GM23338 (cell line): Measurements from ENCODE around the gene GNA12. TPM values are rescaled to one million over a fixed set of nuclear protein-coding genes. Genes with fewer than 3 reads are reported as not detected.

Experiments
- ATAC-seq: fragments of 200-7000 bp; cut with Tn5 transposase; 3 replicates; pipeline ENCODE4 v1.9.1; 2020
- DNase-seq: peaks from one replicate; pipeline ENCODE4 v3.0.0-alpha.2; 2015; ENCODE audit warnings: low spot score
- H2AFZ ChIP-seq: fragments of 200-600 bp; sonication (generic); 2 replicates; pipeline ENCODE4 v1.8.0; 2016; ENCODE audit warnings: antibody characterized with exemption, mild to moderate bottlenecking, moderate library complexity
- H3F3A ChIP-seq: fragments of 200-600 bp; sonication (generic); replicated peaks from 2 replicates; pipeline ENCODE4 v1.8.0; 2017; ENCODE audit warnings: antibody characterized with exemption, mixed run types, low read depth
- H3K27ac ChIP-seq: fragments of 200-600 bp; sonication (generic); 2 replicates; pipeline ENCODE4 v1.6.1; 2016; ENCODE audit warnings: low read depth
- H3K27me3 ChIP-seq: fragments of 200-600 bp; sonication (generic); 2 replicates; pipeline ENCODE4 v1.8.0; 2016; ENCODE audit warnings: mild to moderate bottlenecking, mixed run types, moderate library complexity; ENCODE audit not compliant: insufficient read depth
- H3K36me3 ChIP-seq: fragments of 200-600 bp; sonication (generic); 2 replicates; pipeline ENCODE4 v1.8.0; 2016; ENCODE audit warnings: mild to moderate bottlenecking; ENCODE audit not compliant: insufficient read depth
- H3K4me1 ChIP-seq: fragments of 200-600 bp; sonication (generic); 2 replicates; pipeline ENCODE4 v1.8.0; 2016; ENCODE audit warnings: mild to moderate bottlenecking, moderate library complexity; ENCODE audit not compliant: insufficient read depth
- H3K4me2 ChIP-seq: fragments of 200-600 bp; sonication (generic); 2 replicates; pipeline ENCODE4 v1.7.1; 2017; ENCODE audit warnings: mixed run types
- H3K4me3 ChIP-seq: fragments of 200-600 bp; sonication (generic); 2 replicates; pipeline ENCODE4 v1.6.1; 2016; ENCODE audit warnings: mixed run types
- H3K79me2 ChIP-seq: fragments of 200-600 bp; sonication (generic); replicated peaks from 2 replicates; pipeline ENCODE4 v1.8.0; 2017; ENCODE audit warnings: mild to moderate bottlenecking; ENCODE audit not compliant: insufficient read depth
- H3K9me2 ChIP-seq: fragments of 200-600 bp; sonication (generic); 2 replicates; pipeline ENCODE4 v1.8.0; 2017; ENCODE audit not compliant: insufficient read depth
- H4K20me1 ChIP-seq: fragments of 200-600 bp; sonication (generic); replicated peaks from 2 replicates; pipeline ENCODE4 v1.8.0; 2017; ENCODE audit warnings: mild to moderate bottlenecking; ENCODE audit not compliant: insufficient read depth
- H3K27ac Mint-ChIP-seq: 2 replicates; pipeline ENCODE4 v1.8.0; 2020; ENCODE audit warnings: inconsistent platforms, mild to moderate bottlenecking, moderate library complexity, mixed read lengths
- H3K27me3 Mint-ChIP-seq: 3 replicates; pipeline ENCODE4 v1.8.0; 2022; ENCODE audit warnings: low read depth, mild to moderate bottlenecking, moderate library complexity, mixed read lengths, inconsistent platforms; ENCODE audit not compliant: insufficient read depth, poor library complexity
- H3K36me3 Mint-ChIP-seq: 3 replicates; pipeline ENCODE4 v1.8.0; 2021; ENCODE audit warnings: low read depth, mild to moderate bottlenecking, inconsistent platforms, moderate library complexity, mixed read lengths
- H3K4me1 Mint-ChIP-seq: 3 replicates; pipeline ENCODE4 v1.8.0; 2020; ENCODE audit warnings: mild to moderate bottlenecking, inconsistent platforms, mixed read lengths
- H3K4me3 Mint-ChIP-seq: 3 replicates; pipeline ENCODE4 v1.8.0; 2021; ENCODE audit warnings: moderate library complexity, mild to moderate bottlenecking, inconsistent platforms, mixed read lengths
- H3K9me3 Mint-ChIP-seq: 3 replicates; pipeline ENCODE4 v1.8.0; 2020; ENCODE audit warnings: moderate library complexity, mild to moderate bottlenecking, inconsistent platforms, mixed read lengths
- CREB1 ChIP-seq: fragments of 250-450 bp; sonication (Bioruptor Pico); IDR thresholded peaks from 2 replicates; pipeline ENCODE4 v1.5.0; 2020; ENCODE audit warnings: low read depth, mild to moderate bottlenecking, moderate library complexity
- POLR2AphosphoS5 ChIP-seq: IDR thresholded peaks from 2 replicates; pipeline ENCODE4 v1.6.1; 2016; ENCODE audit warnings: antibody characterized with exemption, low read depth
- STAT1 ChIP-seq: IDR thresholded peaks from one replicate; pipeline ENCODE4 v1.6.1; 2016; ENCODE audit warnings: antibody characterized with exemption; ENCODE audit not compliant: unreplicated experiment
- polyA plus RNA-seq: library from polyadenylated mRNA; unstranded; fragments of >200 nt; fragmentation: Nextera tagmentation; extraction: Ambion mirVana; gene quantifications from 2 replicates; pipeline ENCODE4 v1.2.1, GENCODE V29; 2016
- total RNA-seq: library from RNA; depleted of rRNA; stranded (reverse); fragments of >200 nt; shearing (Covaris generic); gene quantifications from 2 replicates; pipeline ENCODE4 v1.2.3, GENCODE V29; 2014
- TF ChIP-seq, protein P1 (sequence below): IDR thresholded peaks from 2 replicates; pipeline ENCODE4 v1.6.1; 2016; ENCODE audit warnings: antibody characterized with exemption
- TF ChIP-seq, protein P2 (sequence below): fragments of 250-450 bp; sonication (Bioruptor Pico); IDR thresholded peaks from 2 replicates; pipeline ENCODE4 v1.5.0; 2020; ENCODE audit warnings: mild to moderate bottlenecking, moderate library complexity

GNA12 gene
- total and polyA plus RNA-seq, 2 experiments from 2014 or later = 24.0 to 87.7 TPM

DNA sequence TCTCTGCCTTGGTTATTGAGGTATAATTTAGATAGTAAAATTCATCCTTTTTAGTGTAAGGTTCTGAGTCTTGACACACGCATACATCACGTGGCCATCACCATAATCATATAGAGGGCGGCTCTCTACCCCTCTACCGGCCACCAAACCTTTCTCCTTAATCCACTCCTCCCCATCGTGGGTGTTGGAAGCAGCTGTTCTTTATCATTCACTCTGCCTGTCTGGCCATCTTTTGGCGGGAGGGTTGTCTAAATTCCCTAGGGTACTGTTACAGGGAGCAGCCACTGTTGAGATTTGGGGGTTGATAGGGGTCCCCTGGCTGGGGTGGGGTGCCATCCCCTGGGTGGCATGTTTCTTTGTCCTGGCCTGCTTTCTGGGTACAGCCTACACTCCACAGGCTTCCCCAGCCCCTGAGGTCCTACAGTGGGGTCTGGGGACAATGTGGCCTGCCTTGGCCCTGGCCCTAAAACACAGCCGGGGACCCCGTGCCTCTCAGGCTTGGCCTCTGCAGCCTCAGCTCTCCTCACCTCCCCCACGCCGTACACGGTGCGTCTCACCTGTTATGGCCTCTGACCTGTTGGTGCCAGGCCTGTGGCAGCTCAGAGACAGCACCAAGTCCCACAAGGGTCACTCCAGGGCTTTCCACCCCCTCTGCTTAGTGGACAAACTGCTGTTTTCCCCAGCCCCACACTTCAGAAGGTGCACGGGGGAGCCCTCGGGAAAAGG, 138.6 kb downstream of the GNA12 start:
- H3K4me3 Mint-ChIP-seq = no peak overlapping the region

More for the DNA sequence above, 138.6 kb downstream of the GNA12 start:
- H3K27ac ChIP-seq = no peak overlapping the region
- H3K27me3 ChIP-seq = no peaks in the 10 kb centered on the region
- Mint-ChIP-seq H3K27me3 (peaks cover 12% of the 10 kb centered on the region), H3K4me1 (peaks cover 14% of the 10 kb centered on the region), H3K36me3 (no peaks in the 10 kb centered on the region), H3K27ac (no peak overlapping the region), H3K9me3 (0 out of 3 replicates have a peak, but pooled peaks cover 2% of the 10 kb centered on the region)
- H2AFZ ChIP-seq = no peak overlapping the region
- no peaks in the 10 kb centered on the region for H3K36me3 ChIP-seq
- DNase-seq (no peak), ATAC-seq (no peak)
- H3K4me1 ChIP-seq = no peaks in the 10 kb centered on the region
- no peaks in the 10 kb centered on the region for H3K9me2 ChIP-seq
- H3F3A ChIP-seq = no peaks in the 10 kb centered on the region
- no peaks in the 10 kb centered on the region for H3K79me2 ChIP-seq
- TF ChIP-seq STAT1 (no peak), POLR2AphosphoS5 (no peak), CREB1 (no peak)
- TF ChIP-seq, protein P1, sequence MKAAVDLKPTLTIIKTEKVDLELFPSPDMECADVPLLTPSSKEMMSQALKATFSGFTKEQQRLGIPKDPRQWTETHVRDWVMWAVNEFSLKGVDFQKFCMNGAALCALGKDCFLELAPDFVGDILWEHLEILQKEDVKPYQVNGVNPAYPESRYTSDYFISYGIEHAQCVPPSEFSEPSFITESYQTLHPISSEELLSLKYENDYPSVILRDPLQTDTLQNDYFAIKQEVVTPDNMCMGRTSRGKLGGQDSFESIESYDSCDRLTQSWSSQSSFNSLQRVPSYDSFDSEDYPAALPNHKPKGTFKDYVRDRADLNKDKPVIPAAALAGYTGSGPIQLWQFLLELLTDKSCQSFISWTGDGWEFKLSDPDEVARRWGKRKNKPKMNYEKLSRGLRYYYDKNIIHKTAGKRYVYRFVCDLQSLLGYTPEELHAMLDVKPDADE = no peak
- TF ChIP-seq, protein P2, sequence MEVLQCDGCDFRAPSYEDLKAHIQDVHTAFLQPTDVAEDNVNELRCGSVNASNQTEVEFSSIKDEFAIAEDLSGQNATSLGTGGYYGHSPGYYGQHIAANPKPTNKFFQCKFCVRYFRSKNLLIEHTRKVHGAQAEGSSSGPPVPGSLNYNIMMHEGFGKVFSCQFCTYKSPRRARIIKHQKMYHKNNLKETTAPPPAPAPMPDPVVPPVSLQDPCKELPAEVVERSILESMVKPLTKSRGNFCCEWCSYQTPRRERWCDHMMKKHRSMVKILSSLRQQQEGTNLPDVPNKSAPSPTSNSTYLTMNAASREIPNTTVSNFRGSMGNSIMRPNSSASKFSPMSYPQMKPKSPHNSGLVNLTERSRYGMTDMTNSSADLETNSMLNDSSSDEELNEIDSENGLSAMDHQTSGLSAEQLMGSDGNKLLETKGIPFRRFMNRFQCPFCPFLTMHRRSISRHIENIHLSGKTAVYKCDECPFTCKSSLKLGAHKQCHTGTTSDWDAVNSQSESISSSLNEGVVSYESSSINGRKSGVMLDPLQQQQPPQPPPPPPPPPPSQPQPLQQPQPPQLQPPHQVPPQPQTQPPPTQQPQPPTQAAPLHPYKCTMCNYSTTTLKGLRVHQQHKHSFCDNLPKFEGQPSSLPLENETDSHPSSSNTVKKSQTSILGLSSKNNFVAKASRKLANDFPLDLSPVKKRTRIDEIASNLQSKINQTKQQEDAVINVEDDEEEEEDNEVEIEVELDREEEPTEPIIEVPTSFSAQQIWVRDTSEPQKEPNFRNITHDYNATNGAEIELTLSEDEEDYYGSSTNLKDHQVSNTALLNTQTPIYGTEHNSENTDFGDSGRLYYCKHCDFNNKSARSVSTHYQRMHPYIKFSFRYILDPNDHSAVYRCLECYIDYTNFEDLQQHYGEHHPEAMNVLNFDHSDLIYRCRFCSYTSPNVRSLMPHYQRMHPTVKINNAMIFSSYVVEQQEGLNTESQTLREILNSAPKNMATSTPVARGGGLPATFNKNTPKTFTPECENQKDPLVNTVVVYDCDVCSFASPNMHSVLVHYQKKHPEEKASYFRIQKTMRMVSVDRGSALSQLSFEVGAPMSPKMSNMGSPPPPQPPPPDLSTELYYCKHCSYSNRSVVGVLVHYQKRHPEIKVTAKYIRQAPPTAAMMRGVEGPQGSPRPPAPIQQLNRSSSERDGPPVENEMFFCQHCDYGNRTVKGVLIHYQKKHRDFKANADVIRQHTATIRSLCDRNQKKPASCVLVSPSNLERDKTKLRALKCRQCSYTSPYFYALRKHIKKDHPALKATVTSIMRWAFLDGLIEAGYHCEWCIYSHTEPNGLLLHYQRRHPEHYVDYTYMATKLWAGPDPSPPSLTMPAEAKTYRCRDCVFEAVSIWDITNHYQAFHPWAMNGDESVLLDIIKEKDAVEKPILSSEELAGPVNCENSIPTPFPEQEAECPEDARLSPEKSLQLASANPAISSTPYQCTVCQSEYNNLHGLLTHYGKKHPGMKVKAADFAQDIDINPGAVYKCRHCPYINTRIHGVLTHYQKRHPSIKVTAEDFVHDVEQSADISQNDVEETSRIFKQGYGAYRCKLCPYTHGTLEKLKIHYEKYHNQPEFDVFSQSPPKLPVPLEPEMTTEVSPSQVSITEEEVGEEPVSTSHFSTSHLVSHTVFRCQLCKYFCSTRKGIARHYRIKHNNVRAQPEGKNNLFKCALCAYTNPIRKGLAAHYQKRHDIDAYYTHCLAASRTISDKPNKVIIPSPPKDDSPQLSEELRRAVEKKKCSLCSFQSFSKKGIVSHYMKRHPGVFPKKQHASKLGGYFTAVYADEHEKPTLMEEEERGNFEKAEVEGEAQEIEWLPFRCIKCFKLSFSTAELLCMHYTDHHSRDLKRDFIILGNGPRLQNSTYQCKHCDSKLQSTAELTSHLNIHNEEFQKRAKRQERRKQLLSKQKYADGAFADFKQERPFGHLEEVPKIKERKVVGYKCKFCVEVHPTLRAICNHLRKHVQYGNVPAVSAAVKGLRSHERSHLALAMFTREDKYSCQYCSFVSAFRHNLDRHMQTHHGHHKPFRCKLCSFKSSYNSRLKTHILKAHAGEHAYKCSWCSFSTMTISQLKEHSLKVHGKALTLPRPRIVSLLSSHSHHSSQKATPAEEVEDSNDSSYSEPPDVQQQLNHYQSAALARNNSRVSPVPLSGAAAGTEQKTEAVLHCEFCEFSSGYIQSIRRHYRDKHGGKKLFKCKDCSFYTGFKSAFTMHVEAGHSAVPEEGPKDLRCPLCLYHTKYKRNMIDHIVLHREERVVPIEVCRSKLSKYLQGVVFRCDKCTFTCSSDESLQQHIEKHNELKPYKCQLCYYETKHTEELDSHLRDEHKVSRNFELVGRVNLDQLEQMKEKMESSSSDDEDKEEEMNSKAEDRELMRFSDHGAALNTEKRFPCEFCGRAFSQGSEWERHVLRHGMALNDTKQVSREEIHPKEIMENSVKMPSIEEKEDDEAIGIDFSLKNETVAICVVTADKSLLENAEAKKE (CRISPR knock-in tag) = no peak
- no peaks in the 10 kb centered on the region; the same call in 1 of the 2 replicates for H4K20me1 ChIP-seq
- no peak overlapping the region for H3K4me3 ChIP-seq
- H3K4me2 ChIP-seq = no peak overlapping the region
